NOMO-1 treated with dmso at 0.1 percent for 144 hours (cell line): ENCODE measurements around the gene LANCL1.
"Not testable (repeated sequence)": the region's sequence is repeated elsewhere in the genome, so short reads cannot be mapped to it uniquely, and the experiment has no call there.

ENCODE experiments used
- DNase-seq: peaks from one replicate; lab custom pipeline; 2025; ENCODE audit not compliant: unreplicated experiment; lab: John Stamatoyannopoulos, UW

The LANCL1 gene

DNA sequence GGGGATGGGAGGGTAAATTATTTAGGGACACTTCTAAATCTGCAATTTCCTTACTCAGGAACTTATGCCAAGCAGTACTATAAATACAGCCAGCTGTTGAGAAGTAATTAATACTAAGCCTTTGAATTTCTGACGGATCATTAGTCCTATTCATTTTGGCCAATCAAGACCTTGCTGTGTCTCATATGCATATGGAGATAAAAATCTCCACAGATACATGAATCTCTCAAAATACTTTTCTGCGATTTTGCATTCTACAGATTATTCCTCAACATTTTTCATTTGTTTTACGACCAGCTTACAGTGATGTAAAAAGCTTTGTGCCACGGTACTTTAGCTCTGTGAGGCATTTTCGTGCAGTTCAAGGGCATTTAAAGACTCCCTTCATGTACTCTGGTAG, 16.7 kb downstream of the LANCL1 start:
- DNase-seq: no peak

DNA sequence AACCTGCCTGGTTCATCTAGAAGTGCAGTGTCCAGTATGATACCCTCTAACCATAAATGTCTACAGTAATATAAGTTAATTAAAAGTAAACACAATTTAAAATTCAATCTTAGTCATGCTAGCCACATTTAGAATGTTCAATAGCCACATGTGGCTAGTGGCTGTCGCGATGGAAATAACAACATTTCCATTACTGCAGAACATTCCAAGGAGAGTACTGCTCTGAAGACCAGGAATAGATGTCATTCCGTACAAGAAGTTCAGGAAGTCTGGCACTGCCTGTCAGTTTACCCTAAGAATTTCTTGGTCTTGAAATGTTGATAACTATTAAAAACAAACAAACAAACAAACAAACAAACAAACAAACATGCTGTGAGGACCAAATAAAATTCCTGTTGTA, 17.2 kb downstream of the LANCL1 start:
- no peak for DNase-seq

GRCh38 chr2:210458395-210458794, 18.2 kb downstream of the LANCL1 start:
- no peak for DNase-seq

GRCh38 chr2:210456571-210456970, 20.0 kb downstream of the LANCL1 start:
- no peak for DNase-seq

- no peak for DNase-seq
These were observed 22.2 kb downstream of the LANCL1 start for GRCh38 chr2:210454336-210454735.

DNA sequence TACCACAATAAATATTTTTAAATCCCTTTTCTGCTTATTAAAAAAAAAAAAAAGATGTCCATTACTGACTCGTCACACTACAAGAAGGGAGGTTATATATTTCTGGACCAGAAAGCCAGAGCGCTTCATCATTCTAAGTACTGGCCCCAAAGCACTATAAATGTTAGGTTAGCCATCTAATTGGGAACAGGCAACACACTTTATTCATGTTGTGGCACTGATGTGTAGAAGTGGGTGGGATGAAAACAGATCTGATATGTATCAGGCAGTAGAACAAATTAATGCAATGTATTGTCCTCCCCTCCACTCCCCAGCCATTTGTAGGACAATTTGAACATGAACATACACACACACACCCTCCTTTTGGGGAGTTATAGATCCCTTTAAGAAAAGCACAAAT, 24.4 kb downstream of the LANCL1 start:
- DNase-seq: no peak

DNA sequence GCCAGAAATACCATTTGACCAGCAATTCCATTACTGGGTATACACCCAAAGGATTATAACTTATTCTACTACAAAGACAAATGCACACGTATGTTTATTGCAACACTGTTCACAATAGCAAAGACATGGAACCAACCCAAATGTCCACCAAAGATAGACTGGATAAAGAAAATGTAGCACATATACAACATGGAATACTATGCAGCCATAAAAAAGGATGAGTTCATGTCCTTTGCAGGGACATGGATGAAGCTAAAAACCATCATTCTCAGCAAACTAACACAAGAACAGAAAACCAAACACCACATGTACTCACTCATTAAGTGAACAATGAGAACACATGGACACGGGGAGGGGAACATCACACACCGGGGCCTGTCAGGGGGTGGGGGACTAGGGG, 25.6 kb downstream of the LANCL1 start:
- DNase-seq: not testable (repeated sequence)

DNA sequence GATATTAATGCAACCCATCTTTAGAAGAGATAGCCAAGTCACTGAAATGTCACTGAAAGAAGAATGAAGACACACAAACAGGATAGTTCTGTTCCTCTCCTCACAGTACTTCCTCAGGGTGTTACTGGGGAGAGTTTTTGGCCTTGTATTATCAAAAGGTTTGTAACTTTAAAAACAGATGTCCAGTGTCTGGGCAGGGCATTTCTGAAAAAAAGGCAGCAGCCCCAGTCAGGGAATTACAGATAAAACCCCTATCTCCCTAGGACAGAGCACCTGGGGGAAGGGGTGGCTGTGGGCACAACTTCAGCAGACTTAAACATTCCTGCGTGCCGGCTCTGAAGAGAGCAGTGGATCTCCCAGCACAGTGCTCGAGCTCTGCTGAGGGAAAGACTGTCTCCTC, 30.8 kb downstream of the LANCL1 start:
- no peak for DNase-seq

- no peak for DNase-seq
These were observed 31.3 kb downstream of the LANCL1 start for GRCh38 chr2:210445116-210445707.

GRCh38 chr2:210443527-210443926, 33.0 kb downstream of the LANCL1 start:
- no peak for DNase-seq

DNA sequence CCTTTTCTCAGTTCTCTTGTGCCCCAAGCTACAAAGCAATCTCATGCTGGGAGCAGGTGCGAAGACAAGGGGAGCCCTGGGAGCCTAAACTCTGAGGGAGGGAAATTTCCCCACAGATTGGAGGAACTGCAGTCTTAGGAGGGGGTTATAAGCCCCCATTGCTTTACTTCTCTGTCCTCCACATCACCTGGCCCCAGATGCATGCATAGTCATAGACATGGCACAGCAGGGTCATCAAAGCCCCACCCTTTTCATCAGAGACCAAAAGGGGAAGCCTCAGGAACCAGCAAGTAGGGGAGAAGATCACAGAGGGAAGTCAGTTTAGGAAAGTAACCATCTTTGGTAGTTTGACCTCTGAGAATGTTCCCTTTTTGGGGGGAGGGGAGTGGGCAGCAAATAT, 33.7 kb downstream of the LANCL1 start:
- DNase-seq: no peak

DNA sequence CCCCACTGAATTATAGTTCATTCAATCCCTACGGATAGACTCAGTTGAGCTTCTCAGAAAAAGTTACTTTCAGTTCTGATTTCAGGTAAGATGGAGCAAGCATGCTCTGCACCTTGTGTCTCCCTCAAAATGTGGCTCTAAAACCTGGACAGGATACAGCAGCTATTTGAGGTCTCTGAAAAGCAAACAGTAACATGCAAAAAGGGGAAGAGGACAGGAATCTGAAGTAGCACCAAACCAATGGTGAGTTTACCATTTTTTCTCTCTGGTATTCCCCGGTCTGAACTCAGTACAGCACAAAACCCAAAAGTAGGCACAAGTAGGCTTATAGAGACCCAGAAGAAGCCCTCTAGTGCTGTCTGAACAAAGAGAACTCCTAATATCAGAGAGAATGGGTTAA, 34.1 kb downstream of the LANCL1 start:
- DNase-seq: no peak

DNA sequence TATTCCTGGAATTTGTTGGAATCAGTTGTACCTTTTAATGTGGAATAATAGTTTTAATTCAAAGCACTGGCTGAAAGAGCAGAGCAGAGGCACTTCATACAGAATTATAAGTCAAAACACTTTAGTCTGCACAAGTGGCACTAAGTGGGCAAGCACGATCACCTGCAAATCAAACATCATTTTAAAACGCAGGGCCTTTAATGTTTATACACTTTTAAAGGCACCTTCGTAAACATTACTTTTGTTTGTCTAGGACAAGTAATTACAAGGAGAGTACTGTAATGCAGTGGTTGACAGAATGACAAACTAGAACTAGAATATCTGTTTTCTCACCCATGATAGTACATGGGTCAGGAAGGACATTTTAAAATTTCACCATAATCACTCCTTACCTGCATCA, 36.4 kb downstream of the LANCL1 start:
- no peak for DNase-seq

- DNase-seq: no peak
These were observed 41.1 kb downstream of the LANCL1 start for GRCh38 chr2:210435439-210435838.

GRCh38 chr2:210432633-210433032, 43.9 kb downstream of the LANCL1 start:
- DNase-seq: no peak

GRCh38 chr2:210429403-210430137, 47.0 kb downstream of the LANCL1 start:
- no peak for DNase-seq

GRCh38 chr2:210428393-210429179, 48.0 kb downstream of the LANCL1 start:
- no peak for DNase-seq

- DNase-seq: not testable (repeated sequence)
These were observed 49.2 kb downstream of the LANCL1 start for GRCh38 chr2:210427309-210427708.

DNA sequence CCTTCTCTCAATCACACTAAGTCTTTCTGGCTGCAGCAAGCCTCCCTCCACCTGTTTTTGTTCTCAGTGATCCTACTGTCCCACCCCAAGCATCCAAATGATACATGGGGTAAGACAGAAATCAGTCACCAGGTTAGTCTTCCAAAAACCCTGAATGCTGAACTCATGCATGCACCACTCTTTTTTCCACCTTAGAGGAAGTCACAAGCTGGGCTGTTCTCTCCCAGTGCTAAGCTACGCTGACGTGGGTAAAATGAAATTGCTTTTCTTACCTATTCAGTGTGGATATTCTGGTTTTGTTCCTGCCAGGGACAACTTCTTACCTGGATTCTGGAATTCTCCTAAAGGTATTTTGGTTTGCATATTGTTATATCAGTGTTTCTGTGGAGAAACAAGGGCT, 54.2 kb downstream of the LANCL1 start:
- no peak for DNase-seq

DNA sequence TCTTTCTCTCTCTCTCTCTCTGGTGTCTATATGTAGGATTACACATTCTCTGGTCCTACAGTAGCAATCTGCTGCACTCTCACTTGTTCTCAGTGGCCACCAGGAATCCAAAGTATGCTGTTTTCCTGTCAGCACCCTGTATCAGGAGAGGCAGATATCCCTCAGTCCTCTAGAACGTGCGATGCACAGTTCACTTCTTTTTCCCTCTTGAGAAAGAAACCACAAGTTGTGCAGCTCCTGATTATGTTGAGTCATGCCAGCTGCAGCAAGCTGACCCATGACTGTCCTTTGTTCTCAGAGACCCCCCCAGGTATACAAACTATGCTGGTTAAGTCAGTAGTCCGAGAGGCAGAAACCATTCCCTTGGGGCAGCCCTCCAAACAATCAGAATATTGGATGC, 54.6 kb downstream of the LANCL1 start:
- DNase-seq: no peak

DNA sequence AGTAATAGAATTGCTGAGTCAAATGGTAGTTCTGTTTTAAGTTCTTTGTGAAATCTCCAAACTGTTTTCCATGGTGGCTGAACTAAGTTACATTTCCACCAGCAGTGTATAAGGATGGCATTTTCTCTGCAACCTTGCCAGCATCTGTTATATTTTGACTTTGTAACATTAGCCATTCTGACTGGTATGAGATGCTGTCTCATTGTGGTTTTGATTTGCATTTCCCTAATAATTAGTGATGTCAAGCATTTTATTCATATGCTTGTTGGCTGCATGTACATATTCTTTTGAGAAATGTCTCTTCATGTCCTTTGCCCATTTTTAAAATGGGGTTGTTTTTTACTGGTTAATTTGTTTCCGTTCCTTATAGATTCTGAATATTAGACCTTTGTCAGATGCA, 63.9 kb downstream of the LANCL1 start:
- no peak for DNase-seq

DNA sequence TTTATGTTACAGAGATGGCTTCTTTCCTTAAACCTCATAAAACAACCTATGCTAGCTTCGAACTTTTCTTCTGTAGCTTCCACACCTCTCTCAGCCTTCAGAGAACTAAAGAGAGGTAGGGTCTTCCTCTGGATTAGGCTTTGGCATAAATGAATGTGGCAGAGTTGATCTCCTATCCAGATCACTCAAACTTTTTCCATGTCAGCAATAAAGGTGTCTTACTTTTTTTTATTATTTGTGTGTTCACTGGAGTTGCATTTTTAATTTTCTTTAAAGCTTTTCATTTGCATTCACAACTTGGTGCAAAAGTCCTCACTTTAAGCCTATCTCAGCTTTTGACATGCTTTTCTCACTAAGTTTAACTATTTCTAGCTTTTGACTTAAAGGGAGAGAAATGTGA, 66.0 kb downstream of the LANCL1 start:
- no peak for DNase-seq
